K562 (cell line): ENCODE data around the gene CLEC2D. TPM values are rescaled to one million over a fixed set of nuclear protein-coding genes. Genes with fewer than 3 reads are reported as not detected.
"Not testable (repeated sequence)": the region's sequence is repeated elsewhere in the genome, so short reads cannot be mapped to it uniquely, and the experiment has no call there.

Experiments
- ARID1B ChIP-seq: fragments of 450-650 bp; IDR thresholded peaks from 2 replicates; pipeline ENCODE4 v1.6.1; 2016; ENCODE audit warnings: antibody characterized with exemption, mild to moderate bottlenecking, inconsistent platforms
- CBFA2T2 ChIP-seq: fragments of 450-650 bp; conservative IDR thresholded peaks from 2 replicates; pipeline ENCODE4 v1.6.1; 2017; ENCODE audit warnings: mild to moderate bottlenecking
- CBFA2T3 ChIP-seq: fragments of 450-650 bp; IDR thresholded peaks from 2 replicates; pipeline ENCODE4 v1.6.1; 2017
- CEBPG ChIP-seq, 3 experiments: fragments of 200-800 bp in 1 of 3; sonication (Bioruptor generic) in 1 of 3; sonication (generic) in 1 of 3; formaldehyde crosslinking in 1 of 3; IDR thresholded peaks in 2 of 3; conservative IDR thresholded peaks in 1 of 3; 2 replicates each; pipeline versions ENCODE4 v1.6.1 to v1.8.0; 2016 to 2022; ENCODE audit warnings: missing compliant biosample characterization in 2 of 3, missing genetic modification characterization in 2 of 3, mild to moderate bottlenecking in 1 of 3, missing genetic modification reagents in 1 of 3
- FOXM1 ChIP-seq, 2 experiments: fragments of 450-650 bp in 1 of 2; sonication (generic) in 1 of 2; formaldehyde crosslinking in 1 of 2; IDR thresholded peaks; 2 replicates each; pipeline versions ENCODE4 v1.6.1 to v1.9.0; 2017 to 2022; ENCODE audit warnings: low read depth in 2 of 2, mild to moderate bottlenecking in 2 of 2, missing genetic modification reagents in 1 of 2, moderate library complexity in 1 of 2
- TAL1 ChIP-seq: fragments of 450-650 bp; IDR thresholded peaks from 2 replicates; pipeline ENCODE4 v1.6.1; 2016; ENCODE audit warnings: mild to moderate bottlenecking
- TCF3 ChIP-seq: sonication (generic); formaldehyde crosslinking; IDR thresholded peaks from 2 replicates; pipeline ENCODE4 v1.4.0; 2020; ENCODE audit warnings: mild to moderate bottlenecking, missing genetic modification reagents
- TRIM24 ChIP-seq, 2 experiments: fragments of 450-650 bp; IDR thresholded peaks; 2 replicates each; pipeline ENCODE4 v1.6.1; 2016
- ZEB2 ChIP-seq: fragments of 450-650 bp; IDR thresholded peaks from 2 replicates; pipeline ENCODE4 v1.6.1; 2016
- ZFP36 ChIP-seq: fragments of 150-350 bp; IDR thresholded peaks from 2 replicates; pipeline ENCODE4 v1.6.1; 2018; ENCODE audit warnings: low read length, low read depth; ENCODE audit not compliant: partially characterized antibody
- polyA plus RNA-seq, 8 experiments: library from polyadenylated mRNA; depleted of rRNA in 4 of 8; stranded (reverse) in 5 of 8; unstranded in 3 of 8; fragments of >200 nt; fragmentation: Nextera tagmentation in 2 of 8; fragmentation: Illumina TruSeq in 1 of 8; extraction: Ambion mirVana in 2 of 8; extraction: Trizol in 1 of 8; gene quantifications; 2 replicates each; pipeline versions ENCODE4 v1.2.1 to v1.2.3, GENCODE V29; 2011 to 2014; ENCODE audit warnings: inconsistent platforms in 1 of 8, missing spikeins in 1 of 8
- total RNA-seq, 7 experiments: library from RNA; depleted of rRNA in 6 of 7; stranded (reverse); fragments of >200 nt in 6 of 7; fragmentation: Illumina TruSeq in 2 of 7; extraction: Trizol in 2 of 7; gene quantifications; 2 replicates each; pipeline versions ENCODE4 v1.2.1 to v1.2.3, GENCODE V29; 2011 to 2021; ENCODE audit warnings: low replicate concordance in 1 of 7
- TF ChIP-seq, protein P1 (sequence below), 2 experiments: fragments of 450-650 bp in 1 of 2; sonication (generic) in 1 of 2; formaldehyde crosslinking in 1 of 2; IDR thresholded peaks; 2 replicates each; pipeline versions ENCODE4 v1.7.1 to v1.9.0; 2016 to 2022; ENCODE audit warnings: inconsistent platforms in 1 of 2, mild to moderate bottlenecking in 1 of 2, missing genetic modification reagents in 1 of 2

CLEC2D gene
- total and polyA plus RNA-seq, 9 of the 15 experiments (the other 6 are each of a cell fraction or from before 2014, with no cell fraction given), result 1.4 to 5.0 (median 2.2) TPM

DNA sequence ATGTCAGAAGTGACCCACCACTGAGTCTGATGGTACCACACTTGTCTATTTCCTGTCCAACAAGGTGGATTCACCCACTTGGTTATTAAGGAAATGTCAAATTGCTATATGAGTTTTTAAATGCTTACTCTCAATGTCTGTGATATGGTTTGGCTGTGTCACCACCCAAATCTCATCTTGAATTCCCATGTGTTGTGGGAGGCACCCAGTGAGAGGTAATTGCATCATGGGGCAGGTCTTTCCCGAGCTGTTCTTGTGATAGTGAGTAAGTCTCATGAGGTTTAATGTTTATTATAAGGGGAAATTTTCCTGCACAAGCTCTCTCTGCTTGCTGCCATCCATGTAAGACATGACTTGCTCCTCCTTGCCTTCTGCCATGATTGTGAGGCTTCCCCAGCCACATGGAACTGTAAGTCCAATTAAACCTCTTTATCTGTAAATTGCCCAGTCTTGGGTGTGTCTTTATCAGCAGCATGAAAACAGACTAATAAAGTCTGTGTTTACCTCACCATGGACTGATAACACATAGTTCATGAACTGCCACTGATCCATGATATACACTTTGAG is 24.4 kb upstream of the CLEC2D start (continued):
- TF ChIP-seq, protein P1, sequence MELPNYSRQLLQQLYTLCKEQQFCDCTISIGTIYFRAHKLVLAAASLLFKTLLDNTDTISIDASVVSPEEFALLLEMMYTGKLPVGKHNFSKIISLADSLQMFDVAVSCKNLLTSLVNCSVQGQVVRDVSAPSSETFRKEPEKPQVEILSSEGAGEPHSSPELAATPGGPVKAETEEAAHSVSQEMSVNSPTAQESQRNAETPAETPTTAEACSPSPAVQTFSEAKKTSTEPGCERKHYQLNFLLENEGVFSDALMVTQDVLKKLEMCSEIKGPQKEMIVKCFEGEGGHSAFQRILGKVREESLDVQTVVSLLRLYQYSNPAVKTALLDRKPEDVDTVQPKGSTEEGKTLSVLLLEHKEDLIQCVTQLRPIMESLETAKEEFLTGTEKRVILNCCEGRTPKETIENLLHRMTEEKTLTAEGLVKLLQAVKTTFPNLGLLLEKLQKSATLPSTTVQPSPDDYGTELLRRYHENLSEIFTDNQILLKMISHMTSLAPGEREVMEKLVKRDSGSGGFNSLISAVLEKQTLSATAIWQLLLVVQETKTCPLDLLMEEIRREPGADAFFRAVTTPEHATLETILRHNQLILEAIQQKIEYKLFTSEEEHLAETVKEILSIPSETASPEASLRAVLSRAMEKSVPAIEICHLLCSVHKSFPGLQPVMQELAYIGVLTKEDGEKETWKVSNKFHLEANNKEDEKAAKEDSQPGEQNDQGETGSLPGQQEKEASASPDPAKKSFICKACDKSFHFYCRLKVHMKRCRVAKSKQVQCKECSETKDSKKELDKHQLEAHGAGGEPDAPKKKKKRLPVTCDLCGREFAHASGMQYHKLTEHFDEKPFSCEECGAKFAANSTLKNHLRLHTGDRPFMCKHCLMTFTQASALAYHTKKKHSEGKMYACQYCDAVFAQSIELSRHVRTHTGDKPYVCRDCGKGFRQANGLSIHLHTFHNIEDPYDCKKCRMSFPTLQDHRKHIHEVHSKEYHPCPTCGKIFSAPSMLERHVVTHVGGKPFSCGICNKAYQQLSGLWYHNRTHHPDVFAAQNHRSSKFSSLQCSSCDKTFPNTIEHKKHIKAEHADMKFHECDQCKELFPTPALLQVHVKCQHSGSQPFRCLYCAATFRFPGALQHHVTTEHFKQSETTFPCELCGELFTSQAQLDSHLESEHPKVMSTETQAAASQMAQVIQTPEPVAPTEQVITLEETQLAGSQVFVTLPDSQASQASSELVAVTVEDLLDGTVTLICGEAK (IDR thresholded peaks at IDR 0.05), result peak; percentile 56; the same call in 1 of the 2 replicates
- TF ChIP-seq, protein P1 (CRISPR knock-in tag; IDR thresholded peaks at IDR 0.05), result not testable (repeated sequence)
- TF ChIP-seq TAL1, result peak; percentile 58; the same call in 1 of the 2 replicates
- TF ChIP-seq CBFA2T3, result peak; percentile 83
- TF ChIP-seq ZFP36, result peak; percentile 59
- peak; percentile 60 for TF ChIP-seq ZEB2
- peak; percentile 66 for TF ChIP-seq CBFA2T2
- TF ChIP-seq CEBPG (CRISPR knock-in tag; IDR thresholded peaks at IDR 0.05), result peak; percentile 35; the same call in 1 of the 2 replicates
- not testable (repeated sequence) for TF ChIP-seq CEBPG (tag; conservative IDR thresholded peaks at IDR 0.05 in 1 of 2, IDR thresholded peaks at IDR 0.05 in 1 of 2); FOXM1 (CRISPR knock-in tag; IDR thresholded peaks at IDR 0.05; ENCODE audit: low read depth)
- peak; percentile 59; the same call in 1 of the 2 replicates for TF ChIP-seq ARID1B
- 0 out of 2 replicates have a peak, but pooled peaks have one; percentile 44 for TF ChIP-seq FOXM1 (IDR thresholded peaks at IDR 0.05; ENCODE audit: low read depth)
- peak; percentile 74 to 90 for TF ChIP-seq TRIM24 (IDR thresholded peaks at IDR 0.05)
- 0 out of 2 replicates have a peak, but pooled peaks have one; percentile 28 for TF ChIP-seq TCF3 (CRISPR knock-in tag)
